BLaER1 (cell line): ENCODE results near the gene TP53INP2.

Source experiments
- H3K27ac ChIP-seq: shearing (Covaris generic); formaldehyde crosslinking; 2 replicates; pipeline ENCODE4 v1.8.1; 2022
- H3K27me3 ChIP-seq: shearing (Covaris generic); formaldehyde crosslinking; 2 replicates; pipeline ENCODE4 v1.8.1; 2022
- H3K36me3 ChIP-seq: shearing (Covaris generic); formaldehyde crosslinking; 2 replicates; pipeline ENCODE4 v1.8.1; 2022
- H3K4me1 ChIP-seq: shearing (Covaris generic); formaldehyde crosslinking; 2 replicates; pipeline ENCODE4 v1.8.1; 2022
- H3K4me2 ChIP-seq: shearing (Covaris generic); formaldehyde crosslinking; 2 replicates; pipeline ENCODE4 v1.8.1; 2022
- H3K4me3 ChIP-seq: shearing (Covaris generic); formaldehyde crosslinking; 2 replicates; pipeline ENCODE4 v1.8.1; 2022
- H3K9ac ChIP-seq: shearing (Covaris generic); formaldehyde crosslinking; 2 replicates; pipeline ENCODE4 v1.8.1; 2022
- H3K9me3 ChIP-seq: shearing (Covaris generic); formaldehyde crosslinking; 2 replicates; pipeline ENCODE4 v1.8.1; 2022
- H4K20me1 ChIP-seq: shearing (Covaris generic); formaldehyde crosslinking; 2 replicates; pipeline ENCODE4 v1.8.1; 2022
- Cebpa-rat ChIP-seq: shearing (Covaris generic); IDR thresholded peaks from 2 replicates; pipeline ENCODE4 v1.8.1; 2022

TP53INP2 gene

GRCh38 chr20:34676642-34677373, 27.3 kb upstream of the TP53INP2 start, which contains the start of gene PIGU:
Gene PIGU (minus strand): TSS chr20:34677092. CDS start chr20:34677085, 7 bp downstream.
- Histone ChIP-seq H3K9me3 (no peaks in the 10 kb centered on the region), H3K27me3 (no peaks in the 10 kb centered on the region), H3K4me2 (peak within 1 kb of the TSS; percentile 94), H3K27ac (peak within 1 kb of the TSS; percentile 60), H3K9ac (peak within 1 kb of the TSS; percentile 84), H3K4me3 (peak within 1 kb of the TSS; percentile 76), H3K36me3 (no peaks in the 10 kb centered on the region), H3K4me1 (peaks cover 24% of the 10 kb centered on the region), H4K20me1 (peaks cover 6% of the 10 kb centered on the region; the same call in 1 of the 2 replicates)
- TF ChIP-seq Cebpa-rat, result no peak

- H4K20me1 ChIP-seq, result peaks cover 6% of the 10 kb centered on the region; the same call in 1 of the 2 replicates
- peak; percentile 50; the same call in 1 of the 2 replicates for TF ChIP-seq Cebpa-rat
- H3K9me3 ChIP-seq, result no peaks in the 10 kb centered on the region
- H3K27me3 ChIP-seq, result no peaks in the 10 kb centered on the region
- H3K27ac ChIP-seq, result no peak overlapping the region
- H3K9ac ChIP-seq, result no peak overlapping the region
- H3K4me2 ChIP-seq, result no peak overlapping the region
- no peak overlapping the region for H3K4me3 ChIP-seq
- H3K36me3 ChIP-seq, result no peaks in the 10 kb centered on the region
- H3K4me1 ChIP-seq, result peaks cover 15% of the 10 kb centered on the region
Observed at GRCh38 chr20:34680586-34681175, 23.5 kb upstream of the TP53INP2 start.

GRCh38 chr20:34683667-34684066, 20.5 kb upstream of the TP53INP2 start:
- Histone ChIP-seq H3K4me2 (no peak overlapping the region), H3K27me3 (no peaks in the 10 kb centered on the region), H3K27ac (no peak overlapping the region), H3K4me1 (no peaks in the 10 kb centered on the region), H3K4me3 (no peak overlapping the region), H3K9me3 (no peaks in the 10 kb centered on the region), H3K9ac (no peak overlapping the region), H4K20me1 (no peaks in the 10 kb centered on the region), H3K36me3 (no peaks in the 10 kb centered on the region)
- no peak for TF ChIP-seq Cebpa-rat

- TF ChIP-seq Cebpa-rat, result no peak
- H3K4me3 ChIP-seq, result no peak overlapping the region
- H3K36me3 ChIP-seq, result no peaks in the 10 kb centered on the region
- no peaks in the 10 kb centered on the region for H3K27me3 ChIP-seq
- H3K4me2 ChIP-seq, result no peak overlapping the region
- H3K4me1 ChIP-seq, result no peaks in the 10 kb centered on the region
- H3K9ac ChIP-seq, result no peak overlapping the region
- no peaks in the 10 kb centered on the region for H4K20me1 ChIP-seq
- H3K9me3 ChIP-seq, result no peaks in the 10 kb centered on the region
- no peak overlapping the region for H3K27ac ChIP-seq
Observed at GRCh38 chr20:34689486-34689885, 14.7 kb upstream of the TP53INP2 start.

- no peaks in the 10 kb centered on the region for H4K20me1 ChIP-seq
- H3K4me2 ChIP-seq, result no peak overlapping the region
- no peak for TF ChIP-seq Cebpa-rat
- no peaks in the 10 kb centered on the region for H3K36me3 ChIP-seq
- no peaks in the 10 kb centered on the region for H3K4me1 ChIP-seq
- H3K9me3 ChIP-seq, result no peaks in the 10 kb centered on the region
- H3K27ac ChIP-seq, result no peak overlapping the region
- no peaks in the 10 kb centered on the region for H3K27me3 ChIP-seq
- H3K9ac ChIP-seq, result no peak overlapping the region
- no peak overlapping the region for H3K4me3 ChIP-seq
Observed at GRCh38 chr20:34691838-34692237, 12.3 kb upstream of the TP53INP2 start.

GRCh38 chr20:34693414-34693813, 10.7 kb upstream of the TP53INP2 start:
- Histone ChIP-seq H3K4me1 (no peaks in the 10 kb centered on the region), H3K27ac (no peak overlapping the region), H3K27me3 (no peaks in the 10 kb centered on the region), H4K20me1 (no peaks in the 10 kb centered on the region), H3K9me3 (no peaks in the 10 kb centered on the region), H3K36me3 (no peaks in the 10 kb centered on the region), H3K4me2 (no peak overlapping the region), H3K4me3 (no peak overlapping the region), H3K9ac (no peak overlapping the region)
- no peak for TF ChIP-seq Cebpa-rat

GRCh38 chr20:34701405-34702085, 2.6 kb upstream of the TP53INP2 start:
- peak overlapping the region; percentile 82; the same call in 1 of the 2 replicates for H3K4me2 ChIP-seq
- peaks cover 40% of the 10 kb centered on the region for H3K4me1 ChIP-seq
- no peak overlapping the region for H3K9ac ChIP-seq

GRCh38 chr20:34703061-34703423, 1.1 kb upstream of the TP53INP2 start:
- no peak for TF ChIP-seq Cebpa-rat
- H3K9me3 ChIP-seq, result no peaks in the 10 kb centered on the region
- no peaks in the 10 kb centered on the region for H4K20me1 ChIP-seq
- no peaks in the 10 kb centered on the region for H3K36me3 ChIP-seq
- H3K27ac ChIP-seq, result no peak overlapping the region
- H3K4me2 ChIP-seq, result peak overlapping the region; percentile 82
- H3K4me3 ChIP-seq, result peak overlapping the region; percentile 92
- H3K9ac ChIP-seq, result peak overlapping the region; percentile 94; the same call in 1 of the 2 replicates
- no peaks in the 10 kb centered on the region for H3K27me3 ChIP-seq
- H3K4me1 ChIP-seq, result peaks cover 49% of the 10 kb centered on the region

More at GRCh38 chr20:34701405-34702085, 2.6 kb upstream of the TP53INP2 start:
- no peak overlapping the region for H3K4me3 ChIP-seq
- no peaks in the 10 kb centered on the region for H3K27me3 ChIP-seq
- H3K9me3 ChIP-seq, result no peaks in the 10 kb centered on the region
- no peaks in the 10 kb centered on the region for H4K20me1 ChIP-seq
- TF ChIP-seq Cebpa-rat, result no peak
- no peaks in the 10 kb centered on the region for H3K36me3 ChIP-seq
- H3K27ac ChIP-seq, result no peak overlapping the region

GRCh38 chr20:34703424-34704176, 544 bp upstream of the TP53INP2 start:
- Histone ChIP-seq H4K20me1 (no peaks in the 10 kb centered on the region), H3K27me3 (no peaks in the 10 kb centered on the region), H3K9me3 (no peaks in the 10 kb centered on the region), H3K27ac (peak overlapping the region; percentile 96), H3K4me2 (peak overlapping the region; percentile 82), H3K36me3 (no peaks in the 10 kb centered on the region), H3K4me3 (peak overlapping the region; percentile 92), H3K9ac (peak overlapping the region; percentile 94), H3K4me1 (peaks cover 54% of the 10 kb centered on the region)
- no peak for TF ChIP-seq Cebpa-rat
